AG04449 (cell line): ENCODE measurements around the gene CMIP.

Source experiments
- CTCF ChIA-PET: fragments of 350-600 bp; formaldehyde crosslinking; extraction: SDS; loops from one replicate; lab custom pipeline; 2021; ENCODE audit warnings: antibody characterized with exemption; lab: Yijun Ruan, JAX
- POLR2A ChIA-PET: fragments of 400-600, 350-600 bp; formaldehyde crosslinking; extraction: SDS; loops from one replicate; lab custom pipeline; 2020; ENCODE audit warnings: antibody characterized with exemption, inconsistent platforms; lab: Yijun Ruan, JAX
- DNase-seq: peaks from one replicate; pipeline ENCODE4 v3.0.0-alpha.2; 2010; ENCODE audit warnings: low read depth, low spot score
- H3K4me3 ChIP-seq: 2 replicates; pipeline ENCODE4 v1.5.1; 2011; ENCODE audit warnings: low read depth, mild to moderate bottlenecking, control low read depth, low read length
- TF ChIP-seq, protein P1 (sequence below): IDR thresholded peaks from one replicate; pipeline ENCODE4 v1.5.1; 2011; ENCODE audit warnings: mild to moderate bottlenecking, moderate library complexity, low read length, control low read depth, inconsistent platforms; ENCODE audit not compliant: insufficient read depth; ENCODE audit errors: missing control alignments

CMIP gene

DNA sequence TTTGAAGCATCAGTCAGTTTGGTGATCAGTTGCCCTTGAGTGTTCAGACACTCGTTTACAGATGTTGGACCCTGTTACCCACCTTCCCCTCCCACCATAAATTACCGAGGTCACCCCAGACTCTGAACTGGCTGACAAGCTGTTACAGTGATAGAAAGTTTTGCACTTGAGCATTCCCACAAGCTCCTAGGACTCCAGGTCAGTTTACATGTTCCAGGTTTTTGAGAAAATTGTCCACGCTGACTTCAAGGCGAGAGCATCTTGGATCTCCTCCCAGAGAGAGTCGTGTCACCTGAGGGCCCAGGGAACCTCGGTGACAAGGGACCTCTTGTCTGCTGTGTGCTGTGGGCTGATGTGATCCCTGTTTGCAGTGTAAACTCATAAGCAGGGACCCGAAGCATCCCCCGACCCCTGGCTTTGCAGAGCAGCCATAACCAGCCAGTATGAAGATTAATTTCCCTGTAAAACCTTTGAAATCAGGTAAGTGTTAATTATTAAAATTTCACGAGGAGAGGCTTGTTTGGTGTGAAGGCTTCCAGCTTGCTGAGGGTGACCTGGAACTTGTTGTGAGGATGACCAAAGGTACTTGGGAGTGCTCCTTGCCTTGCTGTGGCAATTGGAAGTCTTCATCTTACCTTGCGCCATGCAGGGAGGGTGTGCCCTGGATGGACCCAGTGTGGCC lies 91.2 kb downstream of the CMIP start:
- TF ChIP-seq, protein P1, sequence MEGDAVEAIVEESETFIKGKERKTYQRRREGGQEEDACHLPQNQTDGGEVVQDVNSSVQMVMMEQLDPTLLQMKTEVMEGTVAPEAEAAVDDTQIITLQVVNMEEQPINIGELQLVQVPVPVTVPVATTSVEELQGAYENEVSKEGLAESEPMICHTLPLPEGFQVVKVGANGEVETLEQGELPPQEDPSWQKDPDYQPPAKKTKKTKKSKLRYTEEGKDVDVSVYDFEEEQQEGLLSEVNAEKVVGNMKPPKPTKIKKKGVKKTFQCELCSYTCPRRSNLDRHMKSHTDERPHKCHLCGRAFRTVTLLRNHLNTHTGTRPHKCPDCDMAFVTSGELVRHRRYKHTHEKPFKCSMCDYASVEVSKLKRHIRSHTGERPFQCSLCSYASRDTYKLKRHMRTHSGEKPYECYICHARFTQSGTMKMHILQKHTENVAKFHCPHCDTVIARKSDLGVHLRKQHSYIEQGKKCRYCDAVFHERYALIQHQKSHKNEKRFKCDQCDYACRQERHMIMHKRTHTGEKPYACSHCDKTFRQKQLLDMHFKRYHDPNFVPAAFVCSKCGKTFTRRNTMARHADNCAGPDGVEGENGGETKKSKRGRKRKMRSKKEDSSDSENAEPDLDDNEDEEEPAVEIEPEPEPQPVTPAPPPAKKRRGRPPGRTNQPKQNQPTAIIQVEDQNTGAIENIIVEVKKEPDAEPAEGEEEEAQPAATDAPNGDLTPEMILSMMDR: no peak
- ChIA-PET POLR2A (no interaction called here), CTCF (no interaction called here)
- no peak overlapping the region for H3K4me3 ChIP-seq
- no peak for DNase-seq

DNA sequence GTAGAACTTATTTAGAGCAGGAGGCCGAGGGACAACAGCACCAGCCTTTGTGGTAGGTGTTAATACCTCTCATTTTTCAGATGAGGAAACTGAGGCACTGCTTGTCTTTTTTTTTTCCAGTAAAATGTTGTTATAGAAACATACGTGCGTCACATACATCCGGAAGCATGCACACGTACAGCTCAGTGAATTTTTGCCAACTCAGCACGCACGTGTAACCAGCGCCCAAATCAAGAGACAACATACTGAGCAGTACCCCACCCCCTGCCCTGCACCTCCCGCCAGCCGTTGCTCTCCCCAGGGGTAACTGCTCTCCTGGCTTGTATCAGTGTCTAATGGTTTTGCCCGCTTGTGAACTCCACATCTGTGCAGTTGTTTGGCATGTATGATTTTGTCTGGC lies 92.0 kb downstream of the CMIP start:
- ChIA-PET POLR2A (no interaction called here), CTCF (no interaction called here)
- H3K4me3 ChIP-seq: no peak overlapping the region
- TF ChIP-seq, protein P1: no peak
- DNase-seq: no peak

DNA sequence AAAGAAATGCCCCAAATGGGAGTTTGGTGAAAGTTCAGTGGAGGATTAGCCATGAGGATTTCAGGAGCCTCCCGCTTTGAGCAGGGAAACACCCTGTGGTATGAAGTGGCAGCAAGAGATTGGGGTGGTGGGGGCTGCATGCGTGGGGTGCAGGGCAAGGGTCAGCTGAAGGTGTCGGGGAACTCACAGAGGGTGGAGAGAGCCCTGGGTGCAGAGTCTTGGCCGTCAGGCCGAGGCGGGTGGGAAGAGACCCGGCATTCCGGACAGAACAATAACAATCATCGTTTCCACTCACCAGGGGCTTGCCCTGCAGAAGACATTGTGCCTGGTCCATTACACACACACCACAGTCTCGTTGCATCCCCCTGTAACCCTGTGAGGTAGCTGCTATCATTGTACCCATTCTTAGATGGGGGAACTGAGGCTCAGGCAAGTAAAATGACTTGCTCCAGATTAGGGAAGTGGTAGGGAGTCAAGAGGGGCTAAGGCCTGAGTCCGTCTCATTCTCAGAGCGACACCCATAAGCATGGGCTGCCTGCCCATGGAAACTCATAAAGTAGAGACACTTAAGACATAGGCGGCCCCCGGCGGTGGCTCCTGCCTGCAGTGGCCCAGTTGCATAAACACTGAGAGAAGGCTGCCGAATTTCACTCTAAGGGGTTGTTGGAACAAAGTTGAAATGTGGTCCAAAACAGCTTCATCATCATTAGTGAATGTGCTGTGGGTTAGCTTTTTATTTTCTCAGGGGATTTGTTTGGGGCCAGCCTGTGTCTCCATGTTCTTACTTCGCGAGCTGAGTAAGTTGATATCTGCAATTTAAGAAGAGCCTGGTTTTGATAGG lies 93.3 kb downstream of the CMIP start:
- TF ChIP-seq, protein P1: no peak
- no peak overlapping the region for H3K4me3 ChIP-seq
- ChIA-PET POLR2A (no interaction called here), CTCF (no interaction called here)
- DNase-seq: no peak

DNA sequence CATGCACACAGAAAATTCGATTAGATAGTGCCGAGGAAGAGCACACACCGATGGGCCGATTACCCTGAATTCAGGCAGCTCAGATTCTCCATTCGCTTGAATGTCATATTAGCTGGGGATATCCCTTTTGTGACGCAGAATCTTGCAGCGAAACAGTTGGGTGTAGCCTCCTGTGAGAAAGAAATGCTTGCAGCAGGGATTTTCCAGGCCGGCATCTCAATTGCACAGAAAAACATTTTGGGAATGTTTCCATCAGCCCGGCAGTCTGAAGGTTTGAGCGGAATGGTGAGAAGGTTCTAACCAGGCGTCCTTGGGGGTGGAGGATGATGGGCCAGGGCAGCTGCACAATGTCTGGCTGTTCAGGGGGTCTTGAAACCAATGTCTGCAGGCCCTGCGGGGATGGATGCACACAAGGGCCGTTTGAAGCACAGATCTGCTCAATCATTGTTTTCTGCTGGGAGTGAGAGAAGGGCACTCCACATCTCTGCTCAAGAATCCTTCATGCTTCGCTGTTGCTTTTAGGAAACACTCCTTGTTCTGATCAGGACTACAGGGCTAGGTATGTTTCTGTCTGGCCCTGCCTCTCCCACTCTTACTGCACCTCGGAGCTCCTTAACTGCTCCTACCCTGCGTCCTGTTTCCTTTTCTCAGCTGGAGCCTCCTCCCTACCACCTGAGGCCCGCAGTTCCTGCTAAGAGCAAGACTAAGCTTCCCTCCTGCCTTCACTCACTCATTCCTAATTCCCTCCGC lies 94.6 kb downstream of the CMIP start:
- CTCF ChIA-PET: no interaction called here
- no peak overlapping the region for H3K4me3 ChIP-seq
- TF ChIP-seq, protein P1: no peak
- POLR2A ChIA-PET: interaction anchor here (0.6 kb wide), 1 partner anchor 1728 kb away, joined by 3 read pairs; no protein-coding TSS in a partner anchor
- no peak for DNase-seq

DNA sequence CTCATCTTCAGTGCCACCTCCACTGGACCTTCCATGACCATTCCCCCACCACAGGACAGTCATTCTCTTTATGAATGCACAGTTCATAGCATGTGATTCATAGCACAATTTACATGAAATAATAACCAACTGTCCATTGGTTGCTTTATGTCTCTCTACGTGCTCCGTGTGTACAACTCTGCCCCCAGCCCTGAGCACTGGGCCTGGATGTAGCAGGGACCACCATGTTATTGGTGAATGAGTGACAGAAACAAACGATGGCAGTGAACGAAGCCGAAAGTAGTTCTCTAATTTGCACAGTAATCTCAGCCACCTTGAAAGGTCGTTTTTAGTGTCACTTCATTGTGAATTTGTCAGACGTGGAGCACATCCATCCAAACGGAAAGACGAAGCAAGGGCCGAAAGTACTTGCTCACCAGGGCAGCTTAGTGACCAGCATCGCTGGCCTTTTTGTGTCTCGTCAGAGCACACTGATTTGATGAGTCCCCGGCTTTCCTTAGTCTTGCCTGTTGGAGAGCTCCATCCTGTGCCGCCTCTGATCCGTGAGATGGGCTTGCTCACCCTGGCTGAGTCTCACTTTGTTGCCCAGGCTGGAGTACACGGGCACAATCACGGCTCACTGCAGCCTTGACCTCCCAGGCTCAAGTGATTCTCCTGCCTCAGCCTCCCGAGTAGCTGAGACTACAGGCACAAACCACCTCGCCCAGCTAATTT lies 95.3 kb downstream of the CMIP start:
- no peak overlapping the region for H3K4me3 ChIP-seq
- ChIA-PET POLR2A (no interaction called here), CTCF (no interaction called here)
- TF ChIP-seq, protein P1: no peak
- DNase-seq: no peak
